ENCODE measurements around the gene RWDD4.

RWDD4 gene

DNA sequence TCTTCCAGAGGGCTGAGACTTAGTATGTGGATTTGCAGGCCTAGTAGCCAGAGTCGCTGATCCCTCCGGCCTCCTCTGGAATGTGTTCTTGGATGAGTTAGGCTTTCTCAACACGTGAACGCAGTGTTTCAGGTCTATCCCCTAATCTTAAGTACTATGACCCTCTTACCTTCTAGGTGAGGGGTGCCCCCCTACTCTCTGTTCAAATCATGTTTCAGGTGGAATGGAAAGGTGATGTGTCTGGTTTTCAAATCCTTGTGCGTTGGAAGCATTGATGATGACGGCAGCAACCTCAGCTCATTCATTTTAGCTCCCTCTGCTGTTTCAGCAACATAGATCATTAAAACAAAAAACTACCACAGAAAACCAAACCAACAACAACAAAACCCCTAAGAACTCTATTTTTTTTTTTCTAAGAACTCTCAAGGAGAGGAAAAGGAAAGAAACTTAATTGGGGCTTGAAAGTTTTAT is 56.4 kb downstream of the RWDD4 start:
- H3K4me3 ChIP-seq (ENCODE audit: low read length): no peak overlapping the region
- H3K27ac ChIP-seq (ENCODE audit: low read length): no peak overlapping the region
- no peaks in the 10 kb centered on the region for H3K27me3 ChIP-seq (ENCODE audit: control insufficient read depth, insufficient read depth, low read length)
- no peaks in the 10 kb centered on the region for H3K36me3 ChIP-seq (ENCODE audit: control insufficient read depth, insufficient read depth, low read length)
- H3K4me1 ChIP-seq (ENCODE audit: control insufficient read depth, insufficient read depth, low read length): no peaks in the 10 kb centered on the region
- H3K9me3 ChIP-seq (ENCODE audit: control insufficient read depth, insufficient read depth, low read length): no peaks in the 10 kb centered on the region
- DNase-seq (ENCODE audit: low read depth, low spot score): no peak
- WGBS (ENCODE audit: insufficient coverage, insufficient read length): no CpG with 5 or more reads among the region's 6 CpGs

DNA sequence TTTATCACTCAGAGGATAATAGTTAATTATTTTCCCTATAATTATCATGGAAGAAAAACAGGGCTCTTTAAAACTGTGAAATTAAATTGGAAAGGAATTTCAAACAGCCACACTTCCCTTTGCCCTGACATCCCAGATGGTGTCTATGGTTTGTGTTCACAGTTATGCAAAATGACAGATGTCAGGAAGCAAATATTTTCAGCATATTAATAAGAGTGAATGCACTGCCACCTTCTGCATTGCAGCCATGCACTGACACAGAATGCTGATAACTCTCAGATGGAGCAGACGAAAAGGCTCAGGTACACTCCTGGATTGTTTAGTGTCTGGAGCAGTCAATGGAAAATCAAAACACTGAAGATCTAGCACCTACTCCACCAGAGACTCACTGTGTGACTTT is 57.6 kb downstream of the RWDD4 start:
- no peaks in the 10 kb centered on the region for H3K27me3 ChIP-seq (ENCODE audit: control insufficient read depth, insufficient read depth, low read length)
- H3K4me1 ChIP-seq (ENCODE audit: control insufficient read depth, insufficient read depth, low read length): no peaks in the 10 kb centered on the region
- DNase-seq (ENCODE audit: low read depth, low spot score): no peak
- H3K36me3 ChIP-seq (ENCODE audit: control insufficient read depth, insufficient read depth, low read length): no peaks in the 10 kb centered on the region
- no peak overlapping the region for H3K4me3 ChIP-seq (ENCODE audit: low read length)
- no peaks in the 10 kb centered on the region for H3K9me3 ChIP-seq (ENCODE audit: control insufficient read depth, insufficient read depth, low read length)
- no peak overlapping the region for H3K27ac ChIP-seq (ENCODE audit: low read length)
- WGBS (ENCODE audit: insufficient coverage, insufficient read length): no CpG with 5 or more reads among the region's 1 CpG

DNA sequence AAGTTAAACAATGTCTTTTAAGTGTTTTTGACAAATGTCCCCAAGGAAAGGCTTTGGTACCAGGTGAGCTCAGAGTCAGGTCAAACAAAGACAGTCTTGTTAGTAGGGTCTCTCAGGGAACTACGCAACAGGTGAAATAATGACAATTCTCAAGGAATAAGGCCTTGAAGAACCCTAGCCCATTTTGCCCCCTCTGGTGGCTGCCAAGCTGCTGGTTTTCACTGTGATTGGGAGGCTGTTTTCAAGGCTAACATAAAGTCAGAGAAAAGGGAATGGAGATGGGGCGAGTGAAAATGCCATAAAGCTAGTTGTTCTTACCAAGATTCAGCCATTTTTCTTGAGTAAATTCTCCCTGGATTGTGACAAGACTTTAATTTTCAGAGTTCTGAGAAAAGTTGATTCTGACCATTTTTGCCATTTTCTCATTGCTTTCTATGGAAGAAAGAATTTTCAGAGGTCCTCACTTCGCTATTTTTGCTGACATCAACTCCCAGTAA is 58.7 kb downstream of the RWDD4 start:
- no peaks in the 10 kb centered on the region for H3K9me3 ChIP-seq (ENCODE audit: control insufficient read depth, insufficient read depth, low read length)
- no CpG with 5 or more reads among the region's 3 CpGs for WGBS (ENCODE audit: insufficient coverage, insufficient read length)
- no peak overlapping the region for H3K4me3 ChIP-seq (ENCODE audit: low read length)
- no peaks in the 10 kb centered on the region for H3K27me3 ChIP-seq (ENCODE audit: control insufficient read depth, insufficient read depth, low read length)
- no peaks in the 10 kb centered on the region for H3K36me3 ChIP-seq (ENCODE audit: control insufficient read depth, insufficient read depth, low read length)
- no peaks in the 10 kb centered on the region for H3K4me1 ChIP-seq (ENCODE audit: control insufficient read depth, insufficient read depth, low read length)
- no peak for DNase-seq (ENCODE audit: low read depth, low spot score)
- H3K27ac ChIP-seq (ENCODE audit: low read length): no peak overlapping the region

DNA sequence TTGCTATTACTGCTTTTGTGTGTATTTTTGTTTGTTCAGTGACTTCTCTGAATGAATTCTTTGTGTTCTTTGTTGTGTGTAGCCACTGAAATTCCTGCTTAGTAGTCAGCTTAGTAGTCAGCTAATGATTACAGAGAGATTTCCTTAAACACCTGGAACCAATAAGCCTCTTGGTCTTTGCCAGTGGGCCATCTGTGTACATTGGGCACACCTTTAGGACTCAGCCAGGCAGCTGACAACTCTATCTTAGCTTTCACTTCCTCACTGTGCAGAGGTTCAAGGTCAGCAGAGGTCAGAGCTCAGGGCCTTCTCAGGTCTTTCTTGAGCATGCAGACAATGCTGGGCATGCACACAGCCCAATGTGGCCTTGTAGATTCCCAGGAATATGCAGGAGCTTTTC is 59.3 kb downstream of the RWDD4 start:
- no peak for DNase-seq (ENCODE audit: low read depth, low spot score)
- no peak overlapping the region for H3K4me3 ChIP-seq (ENCODE audit: low read length)
- no peaks in the 10 kb centered on the region for H3K4me1 ChIP-seq (ENCODE audit: control insufficient read depth, insufficient read depth, low read length)
- H3K27me3 ChIP-seq (ENCODE audit: control insufficient read depth, insufficient read depth, low read length): no peaks in the 10 kb centered on the region
- H3K36me3 ChIP-seq (ENCODE audit: control insufficient read depth, insufficient read depth, low read length): no peaks in the 10 kb centered on the region
- H3K27ac ChIP-seq (ENCODE audit: low read length): no peak overlapping the region
- no peaks in the 10 kb centered on the region for H3K9me3 ChIP-seq (ENCODE audit: control insufficient read depth, insufficient read depth, low read length)

DNA sequence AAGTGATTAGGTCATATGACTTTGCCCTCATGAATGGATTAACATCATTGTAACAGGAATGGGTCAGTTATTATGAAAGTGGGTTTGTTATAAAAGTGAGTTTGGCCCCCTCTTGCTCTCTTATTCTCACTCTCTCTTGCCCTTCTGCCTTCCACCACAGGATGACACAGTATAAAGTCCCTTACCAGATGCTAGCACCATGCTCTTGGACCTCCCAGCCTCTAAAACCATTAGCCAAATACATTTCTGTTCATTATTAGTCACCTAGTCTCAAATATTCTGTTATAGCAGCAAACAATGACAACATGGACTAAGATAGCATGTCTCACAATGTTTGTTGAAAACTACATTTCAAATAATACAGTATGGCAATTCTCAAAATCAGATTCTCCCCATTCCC is 59.7 kb downstream of the RWDD4 start:
- H3K27ac ChIP-seq (ENCODE audit: low read length): no peak overlapping the region
- H3K27me3 ChIP-seq (ENCODE audit: control insufficient read depth, insufficient read depth, low read length): no peaks in the 10 kb centered on the region

DNA sequence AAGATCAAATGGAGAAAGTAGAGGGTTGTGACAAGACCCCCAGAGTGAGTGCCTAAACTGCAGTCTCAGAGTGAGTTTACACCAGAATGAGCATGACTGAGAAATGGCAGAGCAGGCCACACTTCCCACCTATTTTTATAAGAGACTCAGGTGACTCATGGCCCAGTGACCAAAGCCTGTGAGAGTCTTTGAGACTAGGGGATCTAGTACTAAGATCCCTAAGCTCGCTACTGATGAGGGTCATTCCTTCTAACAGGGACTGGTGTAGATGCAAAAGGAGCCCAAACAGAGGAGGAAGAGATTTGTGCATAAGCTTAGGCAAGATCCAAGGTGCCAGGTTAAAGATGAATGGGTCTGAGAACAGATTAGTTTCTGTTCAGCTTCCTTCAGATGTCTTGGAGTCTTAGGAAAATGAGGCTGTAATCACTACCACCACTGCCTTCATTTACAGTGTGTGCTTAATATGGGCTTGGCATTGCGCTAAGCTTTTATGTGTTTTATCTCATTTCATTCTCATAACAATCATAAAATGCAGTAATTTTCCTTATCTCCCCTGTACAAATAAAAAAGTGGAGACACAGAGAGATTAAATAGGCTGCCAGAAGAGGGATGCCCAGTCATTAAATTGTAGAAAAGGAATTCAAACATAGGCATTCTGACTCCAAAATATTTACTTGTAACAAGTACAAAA is 62.8 kb downstream of the RWDD4 start:
- DNase-seq (ENCODE audit: low read depth, low spot score): no peak
- WGBS (ENCODE audit: insufficient coverage, insufficient read length): no CpG with 5 or more reads among the region's 2 CpGs
- Histone ChIP-seq H3K27me3 (ENCODE audit: control insufficient read depth, insufficient read depth, low read length) (no peaks in the 10 kb centered on the region), H3K4me1 (ENCODE audit: control insufficient read depth, insufficient read depth, low read length) (no peaks in the 10 kb centered on the region), H3K4me3 (ENCODE audit: low read length) (no peak overlapping the region), H3K27ac (ENCODE audit: low read length) (no peak overlapping the region), H3K9me3 (ENCODE audit: control insufficient read depth, insufficient read depth, low read length) (no peaks in the 10 kb centered on the region), H3K36me3 (ENCODE audit: control insufficient read depth, insufficient read depth, low read length) (no peaks in the 10 kb centered on the region)

More for the DNA sequence above, 59.7 kb downstream of the RWDD4 start:
- DNase-seq (ENCODE audit: low read depth, low spot score): no peak
- no peaks in the 10 kb centered on the region for H3K36me3 ChIP-seq (ENCODE audit: control insufficient read depth, insufficient read depth, low read length)
- no peaks in the 10 kb centered on the region for H3K4me1 ChIP-seq (ENCODE audit: control insufficient read depth, insufficient read depth, low read length)
- no peak overlapping the region for H3K4me3 ChIP-seq (ENCODE audit: low read length)
- H3K9me3 ChIP-seq (ENCODE audit: control insufficient read depth, insufficient read depth, low read length): no peaks in the 10 kb centered on the region

DNA sequence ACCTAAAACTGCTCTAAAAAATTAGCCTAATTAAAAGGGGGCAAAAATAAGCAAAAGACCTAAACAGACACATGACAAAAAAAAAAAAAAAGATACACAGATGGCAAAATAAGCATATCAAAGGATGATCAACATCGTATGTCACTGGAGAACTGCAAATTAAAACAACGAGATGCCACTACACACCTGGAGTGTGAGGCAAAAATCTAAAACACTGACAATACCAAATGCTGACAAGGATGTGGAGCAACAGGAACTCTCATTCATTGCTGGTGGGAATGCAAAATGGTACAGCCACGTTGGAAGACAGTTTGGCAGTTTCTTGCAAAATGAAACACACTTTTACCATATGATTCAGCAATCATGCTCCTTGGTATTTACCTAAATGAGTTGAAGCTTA is 64.2 kb downstream of the RWDD4 start:
- Histone ChIP-seq H3K36me3 (ENCODE audit: control insufficient read depth, insufficient read depth, low read length) (no peaks in the 10 kb centered on the region), H3K27me3 (ENCODE audit: control insufficient read depth, insufficient read depth, low read length) (no peaks in the 10 kb centered on the region), H3K4me1 (ENCODE audit: control insufficient read depth, insufficient read depth, low read length) (no peaks in the 10 kb centered on the region), H3K4me3 (ENCODE audit: low read length) (no peak overlapping the region), H3K9me3 (ENCODE audit: control insufficient read depth, insufficient read depth, low read length) (no peaks in the 10 kb centered on the region), H3K27ac (ENCODE audit: low read length) (no peak overlapping the region)
- WGBS (ENCODE audit: insufficient coverage, insufficient read length): no CpG with 5 or more reads among the region's 3 CpGs
- DNase-seq (ENCODE audit: low read depth, low spot score): no peak

DNA sequence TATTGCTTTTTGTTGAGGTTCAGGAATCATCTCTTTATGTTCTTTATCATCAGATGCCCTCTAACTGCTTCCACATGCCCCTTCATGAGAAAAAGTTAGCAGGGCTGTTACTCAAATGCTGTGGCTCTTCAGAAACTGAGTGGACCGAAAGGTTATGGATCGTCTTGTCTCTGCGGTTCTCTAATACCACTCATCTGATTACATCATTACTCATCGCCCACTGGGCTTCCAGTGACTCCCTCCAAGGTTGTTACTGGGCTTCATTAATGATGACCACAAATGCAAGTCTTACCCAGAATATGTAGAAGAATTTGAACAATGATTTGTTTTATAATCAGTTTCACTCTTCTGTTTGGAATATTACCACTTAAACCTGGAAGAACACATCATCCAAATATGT is 67.7 kb downstream of the RWDD4 start:
- no CpG with 5 or more reads among the region's 4 CpGs for WGBS (ENCODE audit: insufficient coverage, insufficient read length)
- Histone ChIP-seq H3K4me1 (ENCODE audit: control insufficient read depth, insufficient read depth, low read length) (no peaks in the 10 kb centered on the region), H3K9me3 (ENCODE audit: control insufficient read depth, insufficient read depth, low read length) (no peaks in the 10 kb centered on the region), H3K27me3 (ENCODE audit: control insufficient read depth, insufficient read depth, low read length) (no peaks in the 10 kb centered on the region), H3K4me3 (ENCODE audit: low read length) (no peak overlapping the region), H3K36me3 (ENCODE audit: control insufficient read depth, insufficient read depth, low read length) (no peaks in the 10 kb centered on the region), H3K27ac (ENCODE audit: low read length) (no peak overlapping the region)
- no peak for DNase-seq (ENCODE audit: low read depth, low spot score)
